K562 (cell line): Measurements from ENCODE around the gene ADIPOQ.

ENCODE experiments used
- ATF7 ChIP-seq: fragments of 450-650 bp; IDR thresholded peaks from 2 replicates; pipeline ENCODE4 v1.7.1; 2014; ENCODE audit warnings: mild to moderate bottlenecking, moderate library complexity
- BDP1 ChIP-seq: IDR thresholded peaks from 3 replicates; pipeline ENCODE4 v1.6.1; 2011; ENCODE audit not compliant: insufficient read length, insufficient read depth
- CBFA2T2 ChIP-seq: fragments of 450-650 bp; conservative IDR thresholded peaks from 2 replicates; pipeline ENCODE4 v1.6.1; 2017; ENCODE audit warnings: mild to moderate bottlenecking
- CEBPG ChIP-seq, 3 experiments: fragments of 200-800 bp in 1 of 3; sonication (Bioruptor generic) in 1 of 3; sonication (generic) in 1 of 3; formaldehyde crosslinking in 1 of 3; IDR thresholded peaks in 2 of 3; conservative IDR thresholded peaks in 1 of 3; 2 replicates each; pipeline versions ENCODE4 v1.6.1 to v1.8.0; 2016 to 2022; ENCODE audit warnings: missing compliant biosample characterization in 2 of 3, missing genetic modification characterization in 2 of 3, mild to moderate bottlenecking in 1 of 3, missing genetic modification reagents in 1 of 3
- DPF2 ChIP-seq: fragments of 450-650 bp; IDR thresholded peaks from 2 replicates; pipeline ENCODE4 v1.6.1; 2016
- MTA1 ChIP-seq: fragments of 450-650 bp; IDR thresholded peaks from 2 replicates; pipeline ENCODE4 v1.6.1; 2017; ENCODE audit warnings: borderline replicate concordance
- MYC ChIP-seq, 2 experiments: fragments of 250-450 bp in 1 of 2; sonication (Bioruptor Pico) in 1 of 2; IDR thresholded peaks; 2 replicates each; pipeline versions ENCODE4 v1.5.1 to v1.6.1; 2012 to 2021; ENCODE audit warnings: low read depth in 2 of 2, borderline replicate concordance in 1 of 2, improper control_type of control experiment in 1 of 2, low read length in 1 of 2, mild to moderate bottlenecking in 1 of 2, moderate library complexity in 1 of 2
- ZNF274 ChIP-seq: IDR thresholded peaks from 2 replicates; pipeline ENCODE4 v1.6.1; 2011; ENCODE audit warnings: low read depth, mild to moderate bottlenecking, low read length, moderate library complexity, borderline replicate concordance
- ZNF589 ChIP-seq: fragments of 200-800 bp; sonication (Bioruptor generic); IDR thresholded peaks from 2 replicates; pipeline ENCODE4 v1.6.1; 2016; ENCODE audit warnings: low read depth, missing genetic modification characterization, missing compliant biosample characterization
- TF ChIP-seq, protein P1 (sequence below), 3 experiments: IDR thresholded peaks in 2 of 3; conservative IDR thresholded peaks in 1 of 3; 2 replicates each; pipeline ENCODE4 v1.5.1; 2011 to 2012; ENCODE audit warnings: low read length in 3 of 3, mild to moderate bottlenecking in 3 of 3, control low read depth in 2 of 3, improper control_type of control experiment in 1 of 3, inconsistent platforms in 1 of 3, low read depth in 1 of 3, mixed read lengths in 1 of 3, moderate library complexity in 1 of 3; ENCODE audit not compliant: insufficient read depth in 2 of 3
- TF ChIP-seq, protein P2 (sequence below): fragments of 250-450 bp; sonication (Bioruptor Pico); IDR thresholded peaks from 2 replicates; pipeline ENCODE4 v1.4.0; 2020
- TF ChIP-seq, protein P3 (sequence below), 3 experiments: fragments of 200-800 bp in 1 of 3; sonication (Bioruptor generic) in 1 of 3; sonication (generic) in 1 of 3; formaldehyde crosslinking in 1 of 3; IDR thresholded peaks; 2 replicates each; pipeline versions ENCODE4 v1.6.1 to v1.8.0; 2016 to 2022; ENCODE audit warnings: mild to moderate bottlenecking in 2 of 3, missing compliant biosample characterization in 2 of 3, missing genetic modification characterization in 2 of 3, missing genetic modification reagents in 1 of 3
- TF ChIP-seq, protein P4 (sequence below), 2 experiments: fragments of 450-650 bp in 1 of 2; IDR thresholded peaks; 2 replicates each; pipeline ENCODE4 v1.6.1; 2011 to 2017; ENCODE audit warnings: low read depth in 2 of 2, antibody characterized with exemption in 1 of 2, borderline replicate concordance in 1 of 2, low read length in 1 of 2, mild to moderate bottlenecking in 1 of 2, mixed read lengths in 1 of 2; ENCODE audit not compliant: control insufficient read depth in 1 of 2

DNA sequence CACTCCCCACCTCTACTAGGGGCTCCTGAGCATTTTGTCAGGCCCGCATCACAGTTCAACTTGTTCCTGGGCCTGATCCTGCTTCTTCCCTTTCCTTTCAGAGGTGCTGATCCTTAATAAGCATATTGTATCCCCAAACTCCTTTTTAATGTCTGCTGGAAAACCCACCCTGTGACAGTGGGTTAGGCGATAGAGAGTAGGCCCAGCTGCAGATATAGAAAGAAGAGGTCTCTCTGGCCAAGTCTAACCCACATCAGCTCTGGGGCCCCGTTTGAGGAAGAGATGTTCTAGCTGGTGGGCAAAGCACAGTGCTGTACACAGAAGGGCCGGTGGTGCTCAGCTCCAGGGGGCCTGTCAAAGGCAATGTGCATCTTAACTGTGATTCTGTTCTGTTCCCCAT is 53.5 kb downstream of the ADIPOQ start:
- TF ChIP-seq MTA1, result no peak
- no peak for TF ChIP-seq ZNF589 (CRISPR knock-in tag)
- TF ChIP-seq BDP1, result no peak
- no peak for TF ChIP-seq MYC (IDR thresholded peaks at IDR 0.05; ENCODE audit: low read depth, low read length)
- no peak for TF ChIP-seq MYC (CRISPR knock-in tag; IDR thresholded peaks at IDR 0.05; ENCODE audit: borderline replicate concordance, low read depth)
- TF ChIP-seq, protein P1, sequence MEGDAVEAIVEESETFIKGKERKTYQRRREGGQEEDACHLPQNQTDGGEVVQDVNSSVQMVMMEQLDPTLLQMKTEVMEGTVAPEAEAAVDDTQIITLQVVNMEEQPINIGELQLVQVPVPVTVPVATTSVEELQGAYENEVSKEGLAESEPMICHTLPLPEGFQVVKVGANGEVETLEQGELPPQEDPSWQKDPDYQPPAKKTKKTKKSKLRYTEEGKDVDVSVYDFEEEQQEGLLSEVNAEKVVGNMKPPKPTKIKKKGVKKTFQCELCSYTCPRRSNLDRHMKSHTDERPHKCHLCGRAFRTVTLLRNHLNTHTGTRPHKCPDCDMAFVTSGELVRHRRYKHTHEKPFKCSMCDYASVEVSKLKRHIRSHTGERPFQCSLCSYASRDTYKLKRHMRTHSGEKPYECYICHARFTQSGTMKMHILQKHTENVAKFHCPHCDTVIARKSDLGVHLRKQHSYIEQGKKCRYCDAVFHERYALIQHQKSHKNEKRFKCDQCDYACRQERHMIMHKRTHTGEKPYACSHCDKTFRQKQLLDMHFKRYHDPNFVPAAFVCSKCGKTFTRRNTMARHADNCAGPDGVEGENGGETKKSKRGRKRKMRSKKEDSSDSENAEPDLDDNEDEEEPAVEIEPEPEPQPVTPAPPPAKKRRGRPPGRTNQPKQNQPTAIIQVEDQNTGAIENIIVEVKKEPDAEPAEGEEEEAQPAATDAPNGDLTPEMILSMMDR (IDR thresholded peaks at IDR 0.05 in 2 of 3, conservative IDR thresholded peaks at IDR 0.05 in 1 of 3; ENCODE audit: insufficient read depth in 2 of 3, low read depth in 1 of 3, low read length in 3 of 3), result no peak
- TF ChIP-seq, protein P2, sequence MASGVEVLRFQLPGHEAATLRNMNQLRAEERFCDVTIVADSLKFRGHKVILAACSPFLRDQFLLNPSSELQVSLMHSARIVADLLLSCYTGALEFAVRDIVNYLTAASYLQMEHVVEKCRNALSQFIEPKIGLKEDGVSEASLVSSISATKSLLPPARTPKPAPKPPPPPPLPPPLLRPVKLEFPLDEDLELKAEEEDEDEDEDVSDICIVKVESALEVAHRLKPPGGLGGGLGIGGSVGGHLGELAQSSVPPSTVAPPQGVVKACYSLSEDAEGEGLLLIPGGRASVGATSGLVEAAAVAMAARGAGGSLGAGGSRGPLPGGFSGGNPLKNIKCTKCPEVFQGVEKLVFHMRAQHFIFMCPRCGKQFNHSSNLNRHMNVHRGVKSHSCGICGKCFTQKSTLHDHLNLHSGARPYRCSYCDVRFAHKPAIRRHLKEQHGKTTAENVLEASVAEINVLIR (CRISPR knock-in tag), result no peak
- TF ChIP-seq ATF7, result no peak
- no peak for TF ChIP-seq ZNF274
- TF ChIP-seq, protein P3, sequence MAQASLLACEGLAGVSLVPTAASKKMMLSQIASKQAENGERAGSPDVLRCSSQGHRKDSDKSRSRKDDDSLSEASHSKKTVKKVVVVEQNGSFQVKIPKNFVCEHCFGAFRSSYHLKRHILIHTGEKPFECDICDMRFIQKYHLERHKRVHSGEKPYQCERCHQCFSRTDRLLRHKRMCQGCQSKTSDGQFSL (CRISPR knock-in tag; IDR thresholded peaks at IDR 0.05), result no peak
- TF ChIP-seq, protein P3 (tag; IDR thresholded peaks at IDR 0.05), result no peak
- no peak for TF ChIP-seq DPF2
- TF ChIP-seq CBFA2T2, result no peak
- TF ChIP-seq CEBPG (CRISPR knock-in tag; IDR thresholded peaks at IDR 0.05), result no peak
- no peak for TF ChIP-seq CEBPG (tag; conservative IDR thresholded peaks at IDR 0.05 in 1 of 2, IDR thresholded peaks at IDR 0.05 in 1 of 2)
- TF ChIP-seq, protein P4, sequence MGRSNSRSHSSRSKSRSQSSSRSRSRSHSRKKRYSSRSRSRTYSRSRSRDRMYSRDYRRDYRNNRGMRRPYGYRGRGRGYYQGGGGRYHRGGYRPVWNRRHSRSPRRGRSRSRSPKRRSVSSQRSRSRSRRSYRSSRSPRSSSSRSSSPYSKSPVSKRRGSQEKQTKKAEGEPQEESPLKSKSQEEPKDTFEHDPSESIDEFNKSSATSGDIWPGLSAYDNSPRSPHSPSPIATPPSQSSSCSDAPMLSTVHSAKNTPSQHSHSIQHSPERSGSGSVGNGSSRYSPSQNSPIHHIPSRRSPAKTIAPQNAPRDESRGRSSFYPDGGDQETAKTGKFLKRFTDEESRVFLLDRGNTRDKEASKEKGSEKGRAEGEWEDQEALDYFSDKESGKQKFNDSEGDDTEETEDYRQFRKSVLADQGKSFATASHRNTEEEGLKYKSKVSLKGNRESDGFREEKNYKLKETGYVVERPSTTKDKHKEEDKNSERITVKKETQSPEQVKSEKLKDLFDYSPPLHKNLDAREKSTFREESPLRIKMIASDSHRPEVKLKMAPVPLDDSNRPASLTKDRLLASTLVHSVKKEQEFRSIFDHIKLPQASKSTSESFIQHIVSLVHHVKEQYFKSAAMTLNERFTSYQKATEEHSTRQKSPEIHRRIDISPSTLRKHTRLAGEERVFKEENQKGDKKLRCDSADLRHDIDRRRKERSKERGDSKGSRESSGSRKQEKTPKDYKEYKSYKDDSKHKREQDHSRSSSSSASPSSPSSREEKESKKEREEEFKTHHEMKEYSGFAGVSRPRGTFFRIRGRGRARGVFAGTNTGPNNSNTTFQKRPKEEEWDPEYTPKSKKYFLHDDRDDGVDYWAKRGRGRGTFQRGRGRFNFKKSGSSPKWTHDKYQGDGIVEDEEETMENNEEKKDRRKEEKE (IDR thresholded peaks at IDR 0.05; ENCODE audit: borderline replicate concordance in 1 of 2, control insufficient read depth in 1 of 2, low read depth in 2 of 2, low read length in 1 of 2), result no peak
